Caco-2 (cell line): Measurements from ENCODE around the gene IFI16. TPM values are rescaled to one million over a fixed set of nuclear protein-coding genes. Genes with fewer than 3 reads are reported as not detected.
"Not testable (repeated sequence)": the region's sequence is repeated elsewhere in the genome, so short reads cannot be mapped to it uniquely, and the experiment has no call there.

Experiments used
- BruUV-seq: library from RNA; stranded (reverse); fragments of 400-500 nt; replicated peaks from 2 replicates; lab custom pipeline; 2021; lab: Mats Ljungman, UMichigan
- CTCF ChIA-PET: fragments of 300-600 bp; sonication (Branson Sonifier 250); formaldehyde crosslinking; loops from one replicate; lab custom pipeline; 2022; ENCODE audit warnings: antibody characterized with exemption; lab: Charles Lee
- POLR2A ChIA-PET: fragments of 300-600 bp; sonication (Branson Sonifier 250); formaldehyde crosslinking; loops from one replicate; lab custom pipeline; 2022; ENCODE audit warnings: antibody characterized with exemption; lab: Charles Lee
- DNase-seq, 2 experiments: peaks; one replicate each; pipeline versions ENCODE4 v3.0.0 to v3.0.0-alpha.2; 2020 to 2022
- H3K27me3 ChIP-seq: replicated peaks from 2 replicates; pipeline ENCODE4 v1.6.0; 2011; ENCODE audit warnings: low read length; ENCODE audit not compliant: control insufficient read depth, insufficient read depth
- H3K36me3 ChIP-seq: 2 replicates; pipeline ENCODE4 v1.5.1; 2011; ENCODE audit warnings: low read length; ENCODE audit not compliant: control insufficient read depth, insufficient read depth
- H3K4me1 ChIP-seq: fragments of 250-450 bp; sonication (Bioruptor Pico); 2 replicates; pipeline ENCODE4 v1.5.1; 2020; ENCODE audit warnings: mild to moderate bottlenecking
- H3K4me3 ChIP-seq: 2 replicates; pipeline ENCODE4 v1.5.1; 2011; ENCODE audit warnings: low read depth, mild to moderate bottlenecking, control low read depth, low read length
- H3K9me3 ChIP-seq: fragments of 250-450 bp; sonication (Bioruptor Pico); 2 replicates; pipeline ENCODE4 v1.5.1; 2020; ENCODE audit warnings: mild to moderate bottlenecking, moderate library complexity
- H3K27ac Mint-ChIP-seq: one replicate; pipeline ENCODE4 v1.8.0; 2022; ENCODE audit warnings: mixed read lengths; ENCODE audit not compliant: unreplicated experiment
- H3K27me3 Mint-ChIP-seq: one replicate; pipeline ENCODE4 v1.8.0; 2022; ENCODE audit warnings: mixed read lengths; ENCODE audit not compliant: insufficient read depth, unreplicated experiment
- H3K36me3 Mint-ChIP-seq: one replicate; pipeline ENCODE4 v1.8.0; 2022; ENCODE audit warnings: mild to moderate bottlenecking, mixed read lengths; ENCODE audit not compliant: insufficient read depth, unreplicated experiment
- H3K4me1 Mint-ChIP-seq: one replicate; pipeline ENCODE4 v1.8.0; 2022; ENCODE audit warnings: low read depth, mixed read lengths; ENCODE audit not compliant: unreplicated experiment
- H3K4me3 Mint-ChIP-seq: one replicate; pipeline ENCODE4 v1.8.0; 2022; ENCODE audit warnings: mild to moderate bottlenecking, moderate library complexity, mixed read lengths; ENCODE audit not compliant: unreplicated experiment
- H3K9me3 Mint-ChIP-seq: one replicate; pipeline ENCODE4 v1.8.0; 2022; ENCODE audit warnings: mixed read lengths; ENCODE audit not compliant: unreplicated experiment
- CTCF ChIP-seq, 2 experiments: fragments of 200-600 bp in 1 of 2; IDR thresholded peaks; 1 replicate in 1 of 2; 2 replicates in 1 of 2; pipeline versions ENCODE4 v1.5.1 to v1.8.0; 2011 to 2022; ENCODE audit warnings: antibody characterized with exemption in 1 of 2, control low read depth in 1 of 2, inconsistent platforms in 1 of 2, low read depth in 1 of 2, low read length in 1 of 2, mild to moderate bottlenecking in 1 of 2, moderate library complexity in 1 of 2; ENCODE audit not compliant: insufficient read depth in 1 of 2, severe bottlenecking in 1 of 2, unreplicated experiment in 1 of 2
- intact Hi-C: fragments of 100-400 bp; cut with micrococcal nuclease; formaldehyde crosslinking; loops from one replicate; pipeline ENCODE4 v1.10.0; 2022; ENCODE audit not compliant: unreplicated experiment
- total RNA-seq: library from RNA; stranded (reverse); gene quantifications from 2 replicates; pipeline ENCODE4 v1.2.3, GENCODE V29; 2022

The IFI16 gene
- total RNA-seq, 1 experiment from 2014 or later = not detected

- CTCF ChIA-PET = no interaction called here
These were observed 21.3 kb downstream of the IFI16 start for GRCh38 chr1:159030877-159031447.

GRCh38 chr1:159040206-159040605 lies 30.5 kb downstream of the IFI16 start:
- H3K36me3 ChIP-seq = no peaks in the 10 kb centered on the region
- Mint-ChIP-seq H3K9me3 (no peaks in the 10 kb centered on the region), H3K4me3 (no peak overlapping the region), H3K4me1 (no peaks in the 10 kb centered on the region), H3K27ac (no peak overlapping the region), H3K36me3 (no peaks in the 10 kb centered on the region), H3K27me3 (no peaks in the 10 kb centered on the region)
- ChIA-PET POLR2A (no interaction called here), CTCF (no interaction called here)
- no peak for DNase-seq
- H3K4me1 ChIP-seq = no peaks in the 10 kb centered on the region
- intact Hi-C loops = no loop called here
- no peaks in the 10 kb centered on the region for H3K9me3 ChIP-seq
- no peaks in the 10 kb centered on the region for H3K27me3 ChIP-seq
- no peak overlapping the region for H3K4me3 ChIP-seq
- TF ChIP-seq CTCF (IDR thresholded peaks at IDR 0.05; ENCODE audit: insufficient read depth in 1 of 2, low read depth in 1 of 2, low read length in 1 of 2, severe bottlenecking in 1 of 2, unreplicated experiment in 1 of 2) = no peak
- BruUV-seq = no TSS peak

More at GRCh38 chr1:159030877-159031447, 21.3 kb downstream of the IFI16 start:
- H3K4me3 Mint-ChIP-seq = no peak overlapping the region
- no peaks in the 10 kb centered on the region for H3K4me1 Mint-ChIP-seq
- H3K4me1 ChIP-seq = no peaks in the 10 kb centered on the region
- H3K9me3 Mint-ChIP-seq = no peaks in the 10 kb centered on the region
- H3K27me3 ChIP-seq = no peaks in the 10 kb centered on the region
- H3K36me3 ChIP-seq = no peaks in the 10 kb centered on the region
- POLR2A ChIA-PET = no interaction called here
- no peaks in the 10 kb centered on the region for H3K36me3 Mint-ChIP-seq
- no peak overlapping the region for H3K27ac Mint-ChIP-seq
- peaks cover 14% of the 10 kb centered on the region for H3K27me3 Mint-ChIP-seq
- H3K4me3 ChIP-seq = no peak overlapping the region
- BruUV-seq = no TSS peak
- no peak for TF ChIP-seq CTCF (IDR thresholded peaks at IDR 0.05; ENCODE audit: insufficient read depth in 1 of 2, low read depth in 1 of 2, low read length in 1 of 2, severe bottlenecking in 1 of 2, unreplicated experiment in 1 of 2)
- no peaks in the 10 kb centered on the region for H3K9me3 ChIP-seq
- DNase-seq = no peak
- intact Hi-C loops = no loop called here

GRCh38 chr1:159040893-159041724 lies 31.4 kb downstream of the IFI16 start:
- Histone ChIP-seq H3K27me3 (no peaks in the 10 kb centered on the region), H3K4me1 (no peaks in the 10 kb centered on the region), H3K4me3 (no peak overlapping the region), H3K9me3 (no peaks in the 10 kb centered on the region), H3K36me3 (no peaks in the 10 kb centered on the region)
- no peak for DNase-seq
- H3K36me3 Mint-ChIP-seq = no peaks in the 10 kb centered on the region
- BruUV-seq = no TSS peak
- H3K9me3 Mint-ChIP-seq = no peaks in the 10 kb centered on the region
- POLR2A ChIA-PET = no interaction called here
- TF ChIP-seq CTCF (IDR thresholded peaks at IDR 0.05; ENCODE audit: insufficient read depth in 1 of 2, low read depth in 1 of 2, low read length in 1 of 2, severe bottlenecking in 1 of 2, unreplicated experiment in 1 of 2) = no peak
- no peak overlapping the region for H3K4me3 Mint-ChIP-seq
- no peaks in the 10 kb centered on the region for H3K27me3 Mint-ChIP-seq
- no peak overlapping the region for H3K27ac Mint-ChIP-seq
- intact Hi-C loops = no loop called here
- CTCF ChIA-PET = no interaction called here
- no peaks in the 10 kb centered on the region for H3K4me1 Mint-ChIP-seq

DNA sequence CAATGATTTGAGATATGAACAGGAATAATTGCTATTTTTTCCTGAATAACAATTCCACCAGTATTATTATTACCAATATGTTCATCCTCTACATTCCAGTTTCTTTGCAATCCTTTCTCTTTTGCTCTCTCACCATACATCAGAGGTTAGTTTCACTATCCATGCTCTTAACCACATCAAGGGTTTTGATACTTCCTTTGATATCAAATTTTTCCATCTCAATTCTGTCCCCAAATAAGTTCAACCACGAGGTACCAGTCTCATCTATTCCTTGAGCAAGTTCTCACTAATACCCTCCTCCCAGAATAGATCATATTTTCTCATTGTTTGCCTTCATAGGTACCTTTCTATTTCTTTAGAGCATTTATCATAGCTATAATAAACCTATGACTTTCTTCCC lies 36.8 kb downstream of the IFI16 start:
- POLR2A ChIA-PET, H3K27me3 ChIP-seq, H3K4me1 ChIP-seq, H3K4me1 Mint-ChIP-seq, H3K4me3 Mint-ChIP-seq, H3K9me3 ChIP-seq, H3K36me3 Mint-ChIP-seq, H3K9me3 Mint-ChIP-seq, CTCF ChIA-PET, DNase-seq, H3K4me3 ChIP-seq, H3K27ac Mint-ChIP-seq, BruUV-seq, intact Hi-C loops, H3K27me3 Mint-ChIP-seq, H3K36me3 ChIP-seq: not testable (repeated sequence)
